Colon (tissue), 2 donors: ENCODE measurements around the gene HPS5.
"Not testable (repeated sequence)": the region's sequence is repeated elsewhere in the genome, so short reads cannot be mapped to it uniquely, and the experiment has no call there.

Source experiments
- FAIRE-seq: peaks from 2 replicates; lab custom pipeline; 2012; peaks lifted over from hg19 to GRCh38; lab: Jason Lieb, UNC
- donor health status: control.
- donor health status: control.

Gene HPS5

DNA sequence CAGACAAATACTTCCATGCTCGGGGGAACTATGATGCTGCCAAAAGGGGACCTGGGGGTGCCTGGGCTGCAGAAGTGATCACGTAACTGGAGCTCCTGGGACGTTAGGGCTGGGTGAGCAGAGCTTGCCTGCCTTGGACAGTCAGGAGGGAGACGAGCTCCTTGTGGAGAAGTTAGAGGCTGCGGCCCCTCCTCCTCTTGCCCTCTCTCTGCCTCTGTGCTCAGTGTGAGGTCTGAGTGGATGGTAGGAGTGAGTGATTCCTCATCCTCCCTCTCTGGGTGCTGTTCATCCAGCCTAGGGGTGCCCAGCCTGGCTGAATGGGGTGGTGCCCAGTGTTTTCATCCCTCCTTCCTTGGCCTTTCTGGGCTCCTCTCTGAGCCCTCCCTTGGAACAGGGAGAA lies 52.7 kb downstream of the HPS5 start:
- not testable (repeated sequence) for FAIRE-seq

DNA sequence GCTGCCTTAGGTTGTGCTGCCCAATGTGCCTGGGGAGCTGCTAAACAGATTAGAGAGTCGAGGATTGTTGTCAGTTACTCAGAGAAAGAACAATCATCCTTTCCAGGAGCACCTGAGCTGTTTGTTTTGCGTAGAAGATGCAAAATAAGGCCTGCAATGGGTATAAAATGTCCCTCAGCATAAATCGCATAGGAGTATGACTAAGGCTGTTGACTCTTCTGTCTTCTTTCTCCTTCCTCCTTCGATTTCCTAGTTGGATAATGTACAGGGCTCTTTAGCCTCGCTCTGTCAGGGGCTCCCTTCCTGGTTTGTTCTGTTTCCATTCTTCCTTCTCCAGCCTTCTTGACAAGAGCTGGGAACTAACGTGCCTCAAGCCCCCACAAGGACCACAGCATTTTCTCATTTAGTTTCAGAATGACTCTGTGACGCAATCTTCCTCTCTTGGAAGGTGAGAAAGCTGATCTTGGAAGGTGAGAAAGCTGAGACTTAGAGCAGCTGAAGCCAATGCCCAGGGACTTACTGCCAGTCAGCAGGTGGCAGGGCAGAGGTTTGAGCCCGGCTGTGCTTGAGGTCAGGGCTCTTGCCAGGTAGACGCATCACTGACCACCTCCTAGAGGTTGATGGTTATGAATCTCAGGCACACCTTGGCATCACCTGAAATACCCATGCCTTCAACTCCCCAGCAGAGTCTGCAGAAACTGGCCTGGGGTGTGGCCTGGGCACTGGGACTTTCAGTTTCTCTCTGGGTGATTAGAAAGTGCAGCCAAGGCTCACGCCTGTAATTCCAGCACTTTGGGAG lies 54.4 kb downstream of the HPS5 start:
- FAIRE-seq, result not testable (repeated sequence)

DNA sequence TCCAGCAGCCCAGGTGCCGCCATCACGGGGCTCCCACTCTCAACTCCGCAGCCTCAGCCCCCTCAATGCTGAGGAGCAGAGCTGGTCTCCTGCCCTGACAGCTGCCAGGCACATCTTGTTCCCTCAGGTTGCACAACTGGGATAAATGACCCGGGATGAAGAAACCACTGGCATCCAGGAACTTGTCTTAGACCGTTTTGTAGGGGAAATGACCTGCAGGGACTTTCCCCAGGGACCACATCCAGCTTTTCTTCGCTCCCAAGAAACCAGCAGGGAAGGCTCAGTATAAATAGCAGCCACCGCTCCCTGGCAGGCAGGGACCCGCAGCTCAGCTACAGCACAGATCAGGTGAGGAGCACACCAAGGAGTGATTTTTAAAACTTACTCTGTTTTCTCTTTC lies 56.0 kb downstream of the HPS5 start, which contains the start of gene SAA1:
SAA1 (plus strand) TSS at position 316 of the 400 bp plus-strand sequence. CDS start 624 bp downstream, outside the sequence.
- no peak for FAIRE-seq

GRCh38 chr11:18264677-18265555 lies 57.0 kb downstream of the HPS5 start:
- no peak for FAIRE-seq

- FAIRE-seq, result no peak
Measured at GRCh38 chr11:18264035-18264434, 57.9 kb downstream of the HPS5 start.

DNA sequence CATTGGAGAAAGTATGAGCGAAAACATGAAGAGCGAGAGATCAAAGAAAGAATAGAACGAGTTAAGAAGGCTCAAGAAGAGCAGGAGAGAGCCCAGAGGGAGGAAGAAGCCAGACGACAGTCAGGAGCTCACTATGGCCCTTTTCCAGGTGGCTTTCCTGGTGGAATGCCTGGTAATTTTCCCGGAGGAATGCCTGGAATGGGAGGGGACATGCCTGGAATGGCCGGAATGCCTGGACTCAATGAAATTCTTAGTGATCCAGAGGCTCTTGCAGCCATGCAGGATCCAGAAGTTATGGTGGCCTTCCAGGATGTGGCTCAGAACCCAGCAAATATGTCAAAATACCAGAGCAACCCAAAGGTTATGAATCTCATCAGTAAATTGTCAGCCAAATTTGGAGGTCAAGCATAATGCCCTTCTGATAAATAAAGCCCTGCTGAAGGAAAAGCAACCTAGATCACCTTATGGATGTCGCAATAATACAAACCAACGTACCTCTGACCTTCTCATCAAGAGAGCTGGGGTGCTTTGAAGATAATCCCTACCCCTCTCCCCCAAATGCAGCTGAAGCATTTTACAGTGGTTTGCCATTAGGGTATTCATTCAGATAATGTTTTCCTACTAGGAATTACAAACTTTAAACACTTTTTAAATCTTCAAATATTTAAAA lies 59.1 kb downstream of the HPS5 start:
- not testable (repeated sequence) for FAIRE-seq

- FAIRE-seq, result no peak
Measured at GRCh38 chr11:18261721-18262120, 60.2 kb downstream of the HPS5 start.

GRCh38 chr11:18259259-18259658 lies 62.7 kb downstream of the HPS5 start:
- FAIRE-seq, result no peak

DNA sequence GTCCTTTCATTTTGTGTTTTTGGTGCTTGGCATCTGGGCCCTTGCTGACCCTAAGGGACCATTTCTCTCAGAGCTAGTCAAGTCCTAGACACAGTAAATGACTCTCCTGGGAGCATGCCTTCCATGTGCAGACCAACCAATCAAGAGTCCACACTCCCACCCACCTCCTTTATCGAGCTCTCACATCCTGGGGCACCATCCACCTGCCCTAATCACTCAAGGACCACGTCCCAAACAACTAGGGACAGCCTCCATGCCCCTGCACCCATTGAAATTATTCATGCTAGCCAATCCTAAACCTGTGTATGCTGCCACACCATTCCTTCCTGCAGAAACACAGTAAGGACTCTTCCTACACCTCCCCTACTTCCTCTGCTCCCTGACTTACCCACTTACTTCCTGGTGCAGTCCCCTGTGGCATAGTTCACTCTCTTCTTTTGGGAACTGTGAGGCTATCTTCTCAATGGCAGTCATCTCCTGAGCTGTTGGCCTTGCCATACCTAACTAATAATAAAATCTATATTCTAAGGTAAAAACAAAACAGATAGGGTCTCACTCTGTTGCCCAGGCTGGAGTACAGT lies 67.1 kb downstream of the HPS5 start:
- FAIRE-seq, result no peak

- FAIRE-seq, result no peak
Measured at GRCh38 chr11:18253778-18254338, 68.1 kb downstream of the HPS5 start.

DNA sequence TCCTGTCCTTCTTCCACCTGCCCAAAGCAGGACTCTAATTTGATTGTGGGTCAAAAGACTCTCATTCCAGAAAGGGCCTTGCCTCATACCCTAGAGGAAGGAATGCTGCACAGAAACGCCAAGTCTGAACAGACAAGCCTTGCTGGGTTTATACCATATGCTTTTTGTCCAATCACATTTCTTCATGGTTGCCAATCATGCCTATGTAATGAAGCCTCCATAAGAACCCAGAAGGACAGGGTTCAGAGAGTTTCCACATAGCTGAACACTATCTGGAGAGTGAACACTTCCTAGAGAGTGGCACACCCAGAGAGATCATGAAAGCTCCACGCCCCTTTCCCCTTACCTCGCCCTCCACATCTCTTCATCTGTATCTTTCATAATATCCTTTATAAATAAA lies 68.7 kb downstream of the HPS5 start:
- FAIRE-seq, result no peak

DNA sequence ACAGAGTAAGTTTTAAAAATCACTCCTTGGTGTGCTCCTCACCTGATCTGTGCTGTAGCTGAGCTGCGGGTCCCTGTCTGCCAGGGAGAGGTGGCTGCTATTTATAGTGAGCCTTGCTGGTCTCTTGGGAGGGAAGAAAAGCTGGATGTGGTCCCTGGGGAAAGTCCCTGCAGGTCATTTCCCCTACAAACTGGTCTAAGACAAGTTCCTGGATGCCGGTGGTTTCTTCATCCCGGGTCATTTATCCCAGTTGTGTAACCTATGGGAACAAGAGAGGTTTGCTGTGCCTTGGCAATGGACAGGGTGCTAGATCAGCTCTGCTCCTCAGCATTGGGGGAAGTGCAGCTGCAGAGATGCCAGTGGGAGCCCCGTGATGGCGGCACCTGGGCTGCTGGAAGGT lies 73.4 kb downstream of the HPS5 start, which contains the start of gene SAA2:
SAA2 (minus strand) TSS at position 108 of the 400 bp plus-strand sequence. CDS start 657 bp downstream, outside the sequence.
- FAIRE-seq, result no peak

DNA sequence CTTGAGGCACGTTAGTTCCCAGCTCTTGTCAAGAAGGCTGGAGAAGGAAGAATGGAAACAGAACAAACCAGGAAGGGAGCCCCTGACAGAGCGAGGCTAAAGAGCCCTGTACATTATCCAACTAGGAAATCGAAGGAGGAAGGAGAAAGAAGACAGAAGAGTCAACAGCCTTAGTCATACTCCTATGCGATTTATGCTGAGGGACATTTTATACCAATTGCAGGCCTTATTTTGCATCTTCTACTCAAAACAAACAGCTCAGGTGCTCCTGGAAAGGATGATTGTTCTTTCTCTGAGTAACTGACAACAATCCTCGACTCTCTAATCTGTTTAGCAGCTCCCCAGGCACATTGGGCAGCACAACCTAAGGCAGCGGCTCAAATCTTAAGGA lies 74.8 kb downstream of the HPS5 start:
- FAIRE-seq, result not testable (repeated sequence)

- not testable (repeated sequence) for FAIRE-seq
Measured at GRCh38 chr11:18246379-18247190, 75.4 kb downstream of the HPS5 start.

GRCh38 chr11:18245396-18245795 lies 76.5 kb downstream of the HPS5 start:
- no peak for FAIRE-seq

DNA sequence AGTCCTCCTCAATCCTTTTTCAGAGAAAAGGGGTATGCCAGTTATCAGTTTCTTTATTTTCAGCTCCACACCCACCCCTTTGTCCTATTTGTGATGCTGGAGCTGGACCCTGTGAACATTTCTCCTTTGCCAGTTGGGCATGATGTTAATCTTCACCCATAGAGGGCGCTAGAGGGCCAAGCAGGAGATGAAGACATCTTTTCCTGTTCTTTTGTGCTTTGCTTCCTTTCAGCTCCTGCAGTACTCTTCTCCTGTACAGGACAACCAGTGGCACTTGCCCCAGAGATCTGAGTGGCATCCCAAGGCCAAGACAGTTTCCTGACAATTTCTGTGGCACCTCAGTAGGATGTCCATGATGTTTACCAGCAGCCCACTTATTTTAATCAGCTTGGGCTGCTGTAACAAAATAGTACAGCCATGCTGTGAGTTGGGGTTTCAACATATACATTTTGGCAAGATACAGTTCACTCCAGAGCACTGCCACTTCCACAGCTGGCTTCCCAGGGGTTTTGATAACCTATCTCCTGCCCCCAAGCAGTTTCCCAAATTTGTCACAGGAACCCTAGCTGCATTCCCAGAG lies 78.1 kb downstream of the HPS5 start:
- no peak for FAIRE-seq

DNA sequence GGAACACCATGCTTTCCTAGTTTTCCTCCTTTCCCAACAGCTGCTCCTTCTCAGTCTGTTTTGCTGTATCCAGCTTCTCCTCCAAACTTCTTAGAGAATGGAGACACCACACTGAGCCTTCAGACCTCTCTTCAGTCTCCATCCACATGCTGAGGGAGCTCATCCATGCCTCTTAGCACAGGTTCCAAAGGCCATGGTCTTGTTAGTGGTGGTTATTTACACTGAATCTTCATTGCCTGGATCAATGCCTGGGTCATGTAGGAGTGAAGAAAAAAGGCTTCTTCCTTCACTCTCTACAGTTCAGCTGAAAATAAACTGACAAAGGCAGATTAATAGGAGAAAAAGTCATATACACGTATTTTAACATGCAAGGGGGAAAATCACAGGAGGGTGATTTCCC lies 82.3 kb downstream of the HPS5 start:
- no peak for FAIRE-seq

DNA sequence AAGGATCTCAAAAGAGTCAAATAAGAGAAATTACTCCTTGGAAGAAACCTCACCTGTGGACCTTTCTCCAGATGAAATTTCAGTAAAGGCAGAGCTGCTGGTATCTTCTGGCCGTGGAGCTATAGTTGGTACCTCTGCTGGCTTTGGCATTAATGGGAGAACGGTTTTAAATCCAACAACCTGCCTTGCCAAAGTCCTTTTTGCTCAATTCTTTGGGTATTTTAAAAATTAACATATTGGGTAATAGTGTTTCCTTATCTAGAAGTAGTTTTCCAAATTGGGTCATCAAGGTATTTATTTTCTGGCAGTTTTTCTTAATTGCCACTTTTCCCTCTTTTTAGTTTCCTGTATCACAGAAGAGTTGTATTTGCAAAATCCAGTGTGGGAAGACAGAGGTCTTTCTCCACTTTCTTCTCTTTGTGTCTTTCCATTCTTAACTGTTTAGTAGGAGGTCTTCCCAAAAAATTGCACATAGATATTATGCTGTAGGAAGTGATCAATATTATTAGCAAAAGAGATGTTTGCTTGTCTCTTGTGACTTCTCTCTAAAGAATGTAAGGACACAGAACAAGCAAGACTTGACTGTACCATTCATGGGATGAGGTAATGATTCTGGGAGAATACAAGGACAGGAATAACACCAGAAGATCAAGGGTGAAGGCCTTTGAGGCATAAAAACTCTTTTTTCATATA lies 85.1 kb downstream of the HPS5 start, which contains the start of gene SAA4:
SAA4 (minus strand) TSS at position 139 of the 693 bp plus-strand sequence. CDS start 876 bp downstream, outside the sequence.
- FAIRE-seq, result no peak
